Activated naive CD8-positive, alpha-beta T cell treated with anti-CD3 and anti-CD28 coated beads, Interleukin-2, amount 10 ng/mL, durations not matched to agents 7 days and 5 days (primary cell): ENCODE results near the gene KTI12. TPM values are rescaled to one million over a fixed set of nuclear protein-coding genes. Genes with fewer than 3 reads are reported as not detected.
A peak's percentile ranks its signal among the peaks of the same experiment; 100 is the strongest.
"Not testable (repeated sequence)": the region's sequence is repeated elsewhere in the genome, so short reads cannot be mapped to it uniquely, and the experiment has no call there.

Experiments used
- ATAC-seq: fragments of 150-1000 bp; cut with Tn5 transposase; one replicate; pipeline ENCODE4 v1.10.0; 2021; ENCODE audit warnings: low read depth, moderate library complexity
- POLR2A ChIA-PET: fragments of 350-600 bp; sonication (Branson Sonifier 250); formaldehyde crosslinking; loops from one replicate; lab custom pipeline; 2021; ENCODE audit warnings: antibody characterized with exemption; lab: Charles Lee
- DNase-seq: peaks from one replicate; pipeline ENCODE4 v3.0.0; 2021
- H3K27ac Mint-ChIP-seq: one replicate; pipeline ENCODE4 v1.8.0; 2022; ENCODE audit warnings: mild to moderate bottlenecking, mixed read lengths
- H3K27me3 Mint-ChIP-seq: one replicate; pipeline ENCODE4 v1.8.0; 2022; ENCODE audit warnings: mild to moderate bottlenecking, moderate library complexity, mixed read lengths
- H3K36me3 Mint-ChIP-seq: one replicate; pipeline ENCODE4 v1.8.0; 2021; ENCODE audit warnings: mild to moderate bottlenecking, mixed read lengths
- H3K4me1 Mint-ChIP-seq: one replicate; pipeline ENCODE4 v1.8.0; 2021; ENCODE audit warnings: mixed read lengths
- H3K4me3 Mint-ChIP-seq: one replicate; pipeline ENCODE4 v1.8.0; 2022; ENCODE audit warnings: mild to moderate bottlenecking, moderate library complexity, mixed read lengths
- H3K9me3 Mint-ChIP-seq: one replicate; pipeline ENCODE4 v1.8.0; 2021; ENCODE audit warnings: mixed read lengths
- total RNA-seq, 2 experiments: library from RNA; stranded (reverse); gene quantifications; one replicate each; pipeline ENCODE4 v1.2.3, GENCODE V29; 2021

KTI12 gene
- total RNA-seq: 10 to 100 TPM; 12.5 to 14.6 TPM

- Mint-ChIP-seq H3K4me1 (peaks cover 33% of the 10 kb centered on the region), H3K4me3 (peak within 1 kb of the TSS; percentile 90)
- POLR2A ChIA-PET: interaction anchor here (0.6 to 2.3 kb wide), 8 partner anchors 11 to 550 kb away, joined by 3 to 27 read pairs (median 5); partner anchors contain the start of genes BTF3L4, NRDC and TXNDC12
These were observed at the start of gene KTI12 for GRCh38 chr1:52033190-52034049. Gene KTI12, minus strand, starts transcription at chr1:52033810. Its CDS starts 49 bp downstream, at chr1:52033761.

GRCh38 chr1:52080014-52080415 lies 46.4 kb upstream of the KTI12 start:
- Mint-ChIP-seq H3K36me3 (peaks cover 14% of the 10 kb centered on the region), H3K27me3 (no peaks in the 10 kb centered on the region), H3K4me3 (no peak overlapping the region), H3K9me3 (no peaks in the 10 kb centered on the region), H3K4me1 (peaks cover 5% of the 10 kb centered on the region), H3K27ac (no peak overlapping the region)
- no peak for ATAC-seq
- DNase-seq: no peak
- POLR2A ChIA-PET: interaction anchor here (0.9 kb wide), 1 partner anchor 44 kb away, joined by 3 read pairs; no protein-coding TSS in a partner anchor

More at GRCh38 chr1:52033190-52034049, at the start of gene KTI12:
- Mint-ChIP-seq H3K27ac (peak within 1 kb of the TSS; percentile 93), H3K9me3 (no peaks in the 10 kb centered on the region), H3K36me3 (peaks cover 23% of the 10 kb centered on the region), H3K27me3 (no peaks in the 10 kb centered on the region)
- DNase-seq (peak; percentile 87), ATAC-seq (peak; percentile 92)

- ATAC-seq, H3K27me3 Mint-ChIP-seq, H3K9me3 Mint-ChIP-seq, H3K4me3 Mint-ChIP-seq, POLR2A ChIA-PET, H3K27ac Mint-ChIP-seq, H3K4me1 Mint-ChIP-seq, DNase-seq: not testable (repeated sequence)
- H3K36me3 Mint-ChIP-seq: peaks cover 17% of the 10 kb centered on the region
These were observed 43.7 kb upstream of the KTI12 start for GRCh38 chr1:52077277-52077676.

- Mint-ChIP-seq H3K4me3 (no peak overlapping the region), H3K36me3 (peaks cover 16% of the 10 kb centered on the region), H3K27me3 (no peaks in the 10 kb centered on the region), H3K27ac (no peak overlapping the region), H3K9me3 (no peaks in the 10 kb centered on the region), H3K4me1 (peaks cover 10% of the 10 kb centered on the region)
- POLR2A ChIA-PET: no interaction called here
- ATAC-seq: no peak
- DNase-seq: no peak
These were observed 38.7 kb upstream of the KTI12 start for GRCh38 chr1:52072291-52072690.

- Mint-ChIP-seq H3K4me1 (peaks cover 12% of the 10 kb centered on the region), H3K36me3 (peaks cover 15% of the 10 kb centered on the region), H3K27ac (no peak overlapping the region), H3K9me3 (no peaks in the 10 kb centered on the region), H3K4me3 (no peak overlapping the region), H3K27me3 (no peaks in the 10 kb centered on the region)
- POLR2A ChIA-PET: interaction anchor here (0.9 kb wide), 1 partner anchor 8 kb away, joined by 3 read pairs; no protein-coding TSS in a partner anchor
- DNase-seq (no peak), ATAC-seq (no peak)
These were observed 37.1 kb upstream of the KTI12 start for GRCh38 chr1:52070704-52071103.

- Mint-ChIP-seq H3K36me3 (peaks cover 22% of the 10 kb centered on the region), H3K27ac (no peak overlapping the region), H3K9me3 (no peaks in the 10 kb centered on the region), H3K27me3 (no peaks in the 10 kb centered on the region), H3K4me3 (no peak overlapping the region), H3K4me1 (peaks cover 20% of the 10 kb centered on the region)
- no peak for ATAC-seq
- DNase-seq: no peak
- POLR2A ChIA-PET: interaction anchor here (0.6 kb wide), 1 partner anchor 659 kb away, joined by 5 read pairs; no protein-coding TSS in a partner anchor
These were observed 29.6 kb upstream of the KTI12 start for GRCh38 chr1:52063192-52063591.

- Mint-ChIP-seq H3K9me3 (no peaks in the 10 kb centered on the region), H3K27ac (no peak overlapping the region), H3K27me3 (no peaks in the 10 kb centered on the region), H3K4me3 (no peak overlapping the region), H3K4me1 (peaks cover 32% of the 10 kb centered on the region), H3K36me3 (peaks cover 21% of the 10 kb centered on the region)
- POLR2A ChIA-PET: interaction anchor here (0.6 kb wide), 1 partner anchor 44 kb away, joined by 3 read pairs; no protein-coding TSS in a partner anchor
- DNase-seq: no peak
- no peak for ATAC-seq
These were observed 27.2 kb upstream of the KTI12 start for GRCh38 chr1:52060822-52061221.

- Mint-ChIP-seq H3K36me3 (peaks cover 21% of the 10 kb centered on the region), H3K4me1 (peaks cover 32% of the 10 kb centered on the region), H3K4me3 (no peak overlapping the region), H3K27me3 (no peaks in the 10 kb centered on the region), H3K27ac (no peak overlapping the region), H3K9me3 (no peaks in the 10 kb centered on the region)
- ATAC-seq (no peak), DNase-seq (no peak)
- POLR2A ChIA-PET: interaction anchor here (1.1 kb wide), 1 partner anchor 27 kb away, joined by 5 read pairs; the partner anchor contains the start of gene KTI12
These were observed 26.3 kb upstream of the KTI12 start for GRCh38 chr1:52059888-52060287.

- Mint-ChIP-seq H3K27ac (no peak overlapping the region), H3K36me3 (peaks cover 21% of the 10 kb centered on the region)
These were observed 25.7 kb upstream of the KTI12 start for GRCh38 chr1:52059321-52059720.

GRCh38 chr1:52057876-52058415 lies 24.3 kb upstream of the KTI12 start:
- H3K36me3 Mint-ChIP-seq: peaks cover 17% of the 10 kb centered on the region
- peaks cover 36% of the 10 kb centered on the region for H3K4me1 Mint-ChIP-seq
- no peak for ATAC-seq
- POLR2A ChIA-PET: no interaction called here
- no peak overlapping the region for H3K27ac Mint-ChIP-seq
- peak overlapping the region; percentile 99 for H3K4me3 Mint-ChIP-seq
- H3K9me3 Mint-ChIP-seq: no peaks in the 10 kb centered on the region
- no peak for DNase-seq
- H3K27me3 Mint-ChIP-seq: no peaks in the 10 kb centered on the region

More at GRCh38 chr1:52059321-52059720, 25.7 kb upstream of the KTI12 start:
- Mint-ChIP-seq H3K27me3 (no peaks in the 10 kb centered on the region), H3K4me1 (peaks cover 32% of the 10 kb centered on the region), H3K9me3 (no peaks in the 10 kb centered on the region), H3K4me3 (no peak overlapping the region)
- POLR2A ChIA-PET: interaction anchor here (1.1 kb wide), 1 partner anchor 26 kb away, joined by 5 read pairs; the partner anchor contains the start of gene KTI12
- ATAC-seq (no peak), DNase-seq (no peak)

- Mint-ChIP-seq H3K36me3 (peaks cover 17% of the 10 kb centered on the region), H3K4me3 (peak overlapping the region; percentile 99), H3K27me3 (no peaks in the 10 kb centered on the region), H3K4me1 (peaks cover 38% of the 10 kb centered on the region), H3K9me3 (no peaks in the 10 kb centered on the region), H3K27ac (peak overlapping the region; percentile 97)
- no peak for DNase-seq
- no peak for ATAC-seq
- POLR2A ChIA-PET: interaction anchor here (1.4 to 2.6 kb wide), 2 partner anchors 24 to 308 kb away, joined by 3 to 27 read pairs; partner anchors contain the start of gene KTI12
These were observed 23.6 kb upstream of the KTI12 start for GRCh38 chr1:52057255-52057654.

- Mint-ChIP-seq H3K36me3 (peaks cover 17% of the 10 kb centered on the region), H3K27ac (peak overlapping the region; percentile 97), H3K4me3 (peak overlapping the region; percentile 99), H3K9me3 (no peaks in the 10 kb centered on the region), H3K27me3 (no peaks in the 10 kb centered on the region), H3K4me1 (peaks cover 39% of the 10 kb centered on the region)
- no peak for ATAC-seq
- POLR2A ChIA-PET: interaction anchor here (0.6 to 2.6 kb wide), 5 partner anchors 16 to 368 kb away, joined by 3 to 27 read pairs (median 4); partner anchors contain the start of gene KTI12
- no peak for DNase-seq
These were observed 23.3 kb upstream of the KTI12 start for GRCh38 chr1:52056937-52057231.
